K562 (cell line): ENCODE results near the gene FASTKD2. TPM values are rescaled to one million over a fixed set of nuclear protein-coding genes. Genes with fewer than 3 reads are reported as not detected.

Experiments used
- ATAC-seq: fragments of 200-7000 bp; cut with Tn5 transposase; 3 replicates; pipeline ENCODE4 v1.9.1; 2020; ENCODE audit warnings: moderate library complexity
- BruUV-seq: library from RNA; stranded (reverse); fragments of 400-500 nt; replicated peaks from 2 replicates; lab custom pipeline; 2021; lab: Mats Ljungman, UMichigan
- CTCF ChIA-PET: fragments of 300-600 bp; formaldehyde crosslinking; extraction: SDS; loops from one replicate; lab custom pipeline; 2021; ENCODE audit warnings: low intra/inter-chr PET ratio; lab: Yijun Ruan, JAX
- POLR2A ChIA-PET: fragments of 300-600, 350-650 bp; sonication (Branson Sonifier 250); formaldehyde crosslinking; extraction: SDS; loops from one replicate; lab custom pipeline; 2021; ENCODE audit warnings: antibody characterized with exemption, inconsistent platforms; lab: Yijun Ruan, JAX
- DNase-seq, 4 experiments: peaks; one replicate each; pipeline versions ENCODE4 v3.0.0 to v3.0.0-alpha.2; 2011 to 2018; ENCODE audit warnings: low spot score in 3 of 4, mixed read lengths in 3 of 4; ENCODE audit errors: extremely low read depth in 1 of 4
- FAIRE-seq: peaks from 2 replicates; lab custom pipeline; 2011; peaks lifted over from hg19 to GRCh38; lab: Jason Lieb, UNC
- H2AFZ ChIP-seq: 2 replicates; pipeline ENCODE4 v1.6.0; 2011; ENCODE audit warnings: low read depth, low read length, control low read depth, inconsistent platforms
- H3K27ac ChIP-seq: fragments of 200-600 bp; 3 replicates; pipeline ENCODE4 v1.8.0; 2011; ENCODE audit warnings: low read depth, mild to moderate bottlenecking, control low read depth, inconsistent platforms, low read length, moderate library complexity, mixed read lengths; ENCODE audit errors: extremely low read depth
- H3K27me3 ChIP-seq, 2 experiments: fragments of 300-600 bp in 1 of 2; 2 replicates in 1 of 2; 3 replicates in 1 of 2; pipeline versions ENCODE4 v1.6.0 to v1.8.0; 2011; ENCODE audit warnings: inconsistent platforms in 2 of 2, low read length in 2 of 2, mild to moderate bottlenecking in 1 of 2, mixed read lengths in 1 of 2, moderate library complexity in 1 of 2; ENCODE audit not compliant: control insufficient read depth in 2 of 2, insufficient read depth in 2 of 2
- H3K36me3 ChIP-seq: fragments of 300-600 bp; 3 replicates; pipeline ENCODE4 v1.8.0; 2011; ENCODE audit warnings: mild to moderate bottlenecking, low read length, inconsistent platforms; ENCODE audit not compliant: control insufficient read depth, insufficient read depth
- H3K4me1 ChIP-seq, 2 experiments: fragments of 200-600 bp in 1 of 2; replicated peaks in 1 of 2; 2 replicates in 1 of 2; 3 replicates in 1 of 2; pipeline versions ENCODE4 v1.5.1 to v1.8.0; 2011; ENCODE audit warnings: inconsistent platforms in 2 of 2, low read length in 2 of 2, mild to moderate bottlenecking in 1 of 2, mixed read lengths in 1 of 2, moderate library complexity in 1 of 2; ENCODE audit not compliant: control insufficient read depth in 2 of 2, insufficient read depth in 2 of 2
- H3K4me2 ChIP-seq: 2 replicates; pipeline ENCODE4 v1.6.1; 2011; ENCODE audit warnings: low read length, control low read depth, inconsistent platforms, mixed read lengths; ENCODE audit not compliant: insufficient read depth
- H3K4me3 ChIP-seq: fragments of 200-600 bp; sonication (generic), shearing (Covaris generic); 2 replicates; pipeline ENCODE4 v1.5.1; 2016; ENCODE audit warnings: control low read depth, inconsistent platforms
- H3K79me2 ChIP-seq: fragments of 200-600 bp; 3 replicates; pipeline ENCODE4 v1.8.0; 2011; ENCODE audit warnings: low read length, inconsistent platforms; ENCODE audit not compliant: control insufficient read depth, insufficient read depth
- H3K9ac ChIP-seq, 2 experiments: 2 replicates each; pipeline versions ENCODE4 v1.6.0 to v1.6.1; 2011; ENCODE audit warnings: low read depth in 2 of 2, low read length in 2 of 2, control low read depth in 1 of 2, inconsistent platforms in 1 of 2, mild to moderate bottlenecking in 1 of 2, mixed read lengths in 1 of 2; ENCODE audit not compliant: insufficient read depth in 1 of 2
- H3K9me1 ChIP-seq: one replicate; pipeline ENCODE4 v1.6.0; 2011; ENCODE audit warnings: inconsistent platforms, mild to moderate bottlenecking, low read length, moderate library complexity; ENCODE audit not compliant: control insufficient read depth, insufficient read depth
- H3K9me3 ChIP-seq: replicated peaks from 2 replicates; pipeline ENCODE4 v1.5.1; 2011; ENCODE audit warnings: low read depth, low read length, inconsistent platforms; ENCODE audit not compliant: control insufficient read depth, insufficient read depth
- H4K20me1 ChIP-seq: replicated peaks from 2 replicates; pipeline ENCODE4 v1.6.1; 2011; ENCODE audit warnings: low read length, inconsistent platforms, mixed read lengths; ENCODE audit not compliant: control insufficient read depth, insufficient read depth
- CHD2 ChIP-seq: IDR thresholded peaks from 2 replicates; pipeline ENCODE4 v1.6.1; 2011; ENCODE audit warnings: low read depth, low read length
- IRF1 ChIP-seq: sonication (generic); formaldehyde crosslinking; IDR thresholded peaks from 2 replicates; pipeline ENCODE4 v1.8.0; 2022; ENCODE audit warnings: missing genetic modification reagents, mild to moderate bottlenecking, borderline replicate concordance
- MAFF ChIP-seq: IDR thresholded peaks from 2 replicates; pipeline ENCODE4 v1.6.1; 2012; ENCODE audit warnings: low read length, improper control_type of control experiment
- MTA3 ChIP-seq: fragments of 450-650 bp; formaldehyde crosslinking; IDR thresholded peaks from 2 replicates; pipeline ENCODE4 v1.6.1; 2017; ENCODE audit warnings: mild to moderate bottlenecking, borderline replicate concordance
- NELFE ChIP-seq: IDR thresholded peaks from 2 replicates; pipeline ENCODE4 v1.6.1; 2011; ENCODE audit warnings: mild to moderate bottlenecking; ENCODE audit not compliant: insufficient read depth, insufficient read length
- NR2C2 ChIP-seq, 2 experiments: fragments of 200-800 bp in 1 of 2; sonication (Bioruptor generic) in 1 of 2; sonication (generic) in 1 of 2; formaldehyde crosslinking in 1 of 2; IDR thresholded peaks; 2 replicates each; pipeline versions ENCODE4 v1.6.1 to v1.8.0; 2016 to 2022; ENCODE audit warnings: mild to moderate bottlenecking in 1 of 2, missing compliant biosample characterization in 1 of 2, missing genetic modification characterization in 1 of 2, missing genetic modification reagents in 1 of 2
- TRIM28 ChIP-seq: fragments of 450-650 bp; IDR thresholded peaks from 2 replicates; pipeline ENCODE4 v1.6.1; 2017
- ZNF644 ChIP-seq: fragments of 200-800 bp; sonication (Bioruptor generic); IDR thresholded peaks from 2 replicates; pipeline ENCODE4 v1.6.1; 2016; ENCODE audit warnings: low read depth, missing genetic modification characterization, missing compliant biosample characterization
- ZNF699 ChIP-seq: fragments of 250-450 bp; sonication (Bioruptor Pico); IDR thresholded peaks from 2 replicates; pipeline ENCODE4 v1.8.0; 2021; ENCODE audit warnings: mild to moderate bottlenecking, moderate library complexity; ENCODE audit not compliant: insufficient replicate concordance
- ZNF778 ChIP-seq: fragments of 450-650 bp; formaldehyde crosslinking; IDR thresholded peaks from 2 replicates; pipeline ENCODE4 v1.4.0; 2020; ENCODE audit warnings: mild to moderate bottlenecking, moderate library complexity
- in situ Hi-C: fragments of 300-500 bp; cut with MboI; formaldehyde crosslinking; loops from 4 replicates; pipeline ENCODE4 v1.15.0; 2018; ENCODE audit warnings: inconsistent platforms, mixed read lengths
- intact Hi-C: fragments of 100-400 bp; cut with micrococcal nuclease; formaldehyde crosslinking; loops from 2 replicates; pipeline ENCODE4 v1.14.2; 2022
- polyA plus RNA-seq, 8 experiments: library from polyadenylated mRNA; depleted of rRNA in 4 of 8; stranded (reverse) in 5 of 8; unstranded in 3 of 8; fragments of >200 nt; fragmentation: Nextera tagmentation in 2 of 8; fragmentation: Illumina TruSeq in 1 of 8; extraction: Ambion mirVana in 2 of 8; extraction: Trizol in 1 of 8; gene quantifications; 2 replicates each; pipeline versions ENCODE4 v1.2.1 to v1.2.3, GENCODE V29; 2011 to 2014; ENCODE audit warnings: inconsistent platforms in 1 of 8, missing spikeins in 1 of 8
- total RNA-seq, 7 experiments: library from RNA; depleted of rRNA in 6 of 7; stranded (reverse); fragments of >200 nt in 6 of 7; fragmentation: Illumina TruSeq in 2 of 7; extraction: Trizol in 2 of 7; gene quantifications; 2 replicates each; pipeline versions ENCODE4 v1.2.1 to v1.2.3, GENCODE V29; 2011 to 2021; ENCODE audit warnings: low replicate concordance in 1 of 7

Gene FASTKD2
- total and polyA plus RNA-seq, 9 of the 15 experiments (the other 6 are each of a cell fraction or from before 2014, with no cell fraction given): 20.8 to 90.6 (median 39.1) TPM

DNA sequence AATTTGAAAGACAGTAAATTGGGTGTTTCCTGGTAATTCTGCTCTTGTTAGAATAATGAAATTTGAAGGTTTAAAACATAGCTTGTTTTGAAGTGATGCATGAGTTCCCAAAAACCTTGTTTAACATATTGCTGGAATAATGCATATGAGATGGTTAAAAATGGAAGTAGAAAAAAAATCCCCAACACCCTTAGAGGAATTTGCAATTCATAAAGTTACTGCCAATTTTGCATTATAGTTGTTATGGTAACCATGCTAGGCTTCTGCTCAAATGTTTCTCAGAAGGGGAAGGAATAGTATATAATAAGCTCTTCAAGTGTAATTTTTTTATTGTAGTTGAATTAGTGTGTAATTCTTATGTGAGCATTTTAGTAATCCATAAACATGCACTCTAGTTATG is 49.1 kb downstream of the FASTKD2 start:
- H3K4me2 ChIP-seq: no peak overlapping the region
- ChIA-PET POLR2A (no interaction called here), CTCF (no interaction called here)
- DNase-seq (no peak), ATAC-seq (no peak), FAIRE-seq (no peak)
- H3K4me3 ChIP-seq: no peak overlapping the region
- no peak overlapping the region for H3K9ac ChIP-seq
- H3K9me1 ChIP-seq: no peaks in the 10 kb centered on the region
- TF ChIP-seq TRIM28 (no peak), MAFF (no peak), ZNF644 (tag) (no peak), NELFE (no peak), NR2C2 (CRISPR knock-in tag; IDR thresholded peaks at IDR 0.05) (no peak), NR2C2 (tag; IDR thresholded peaks at IDR 0.05) (no peak), ZNF699 (CRISPR knock-in tag) (no peak), ZNF778 (no peak), CHD2 (no peak), MTA3 (no peak), IRF1 (no peak)
- H3K79me2 ChIP-seq: no peaks in the 10 kb centered on the region
- H3K9me3 ChIP-seq: no peaks in the 10 kb centered on the region
- in situ Hi-C loops: no loop called here
- H3K36me3 ChIP-seq: no peaks in the 10 kb centered on the region
- no peaks in the 10 kb centered on the region for H3K27me3 ChIP-seq
- BruUV-seq: no TSS peak
- intact Hi-C loops: no loop called here
- no peak overlapping the region for H3K27ac ChIP-seq
- H4K20me1 ChIP-seq: no peaks in the 10 kb centered on the region
- no peak overlapping the region for H2AFZ ChIP-seq
- no peaks in the 10 kb centered on the region for H3K4me1 ChIP-seq
